GM12892 (cell line): ENCODE results near the gene ITM2B.

Source experiments
- DNase-seq: peaks from one replicate; pipeline ENCODE4 v3.0.0; 2011; ENCODE audit not compliant: insufficient read length
- FAIRE-seq: peaks from 2 replicates; lab custom pipeline; 2011; peaks lifted over from hg19 to GRCh38; lab: Jason Lieb, UNC
- POLR2A ChIP-seq: IDR thresholded peaks from 2 replicates; pipeline ENCODE4 v1.6.1; 2011; ENCODE audit warnings: low read depth, low read length, control low read depth
- POLR2AphosphoS5 ChIP-seq: IDR thresholded peaks from 2 replicates; pipeline ENCODE4 v1.6.1; 2011; ENCODE audit warnings: low read depth, low read length, control low read depth
- TAF1 ChIP-seq: IDR thresholded peaks from 2 replicates; pipeline ENCODE4 v1.6.1; 2011; ENCODE audit warnings: low read depth, mild to moderate bottlenecking, control low read depth, low read length, borderline replicate concordance

ITM2B gene

GRCh38 chr13:48266701-48267639 lies 34.0 kb downstream of the ITM2B start:
- DNase-seq, result no peak
- FAIRE-seq, result no peak
- TF ChIP-seq POLR2AphosphoS5 (no peak), POLR2A (no peak), TAF1 (no peak)

GRCh38 chr13:48268019-48268418 lies 35.0 kb downstream of the ITM2B start:
- FAIRE-seq (no peak), DNase-seq (no peak)
- TF ChIP-seq TAF1 (no peak), POLR2A (no peak), POLR2AphosphoS5 (no peak)

GRCh38 chr13:48273346-48273745 lies 40.3 kb downstream of the ITM2B start:
- no peak for TF ChIP-seq POLR2AphosphoS5
- no peak for TF ChIP-seq POLR2A
- TF ChIP-seq TAF1, result no peak
- DNase-seq, result no peak
- no peak for FAIRE-seq

GRCh38 chr13:48275507-48275906 lies 42.5 kb downstream of the ITM2B start:
- TF ChIP-seq POLR2A (no peak), POLR2AphosphoS5 (no peak), TAF1 (no peak)
- FAIRE-seq (no peak), DNase-seq (no peak)

GRCh38 chr13:48278806-48279205 lies 45.8 kb downstream of the ITM2B start:
- FAIRE-seq, result no peak
- DNase-seq, result no peak
- TF ChIP-seq TAF1 (no peak), POLR2AphosphoS5 (no peak), POLR2A (no peak)

GRCh38 chr13:48281556-48281955 lies 48.5 kb downstream of the ITM2B start:
- no peak for TF ChIP-seq POLR2A
- no peak for TF ChIP-seq POLR2AphosphoS5
- no peak for TF ChIP-seq TAF1
- DNase-seq, result no peak
- no peak for FAIRE-seq

GRCh38 chr13:48291730-48292129 lies 58.7 kb downstream of the ITM2B start:
- no peak for TF ChIP-seq TAF1
- TF ChIP-seq POLR2AphosphoS5, result no peak
- TF ChIP-seq POLR2A, result no peak
- DNase-seq, result no peak
- FAIRE-seq, result no peak

- TF ChIP-seq TAF1 (no peak), POLR2A (no peak)
- no peak for DNase-seq
- no peak for FAIRE-seq
Observed at GRCh38 chr13:48292650-48293049, 59.6 kb downstream of the ITM2B start.

GRCh38 chr13:48294653-48295052 lies 61.6 kb downstream of the ITM2B start:
- DNase-seq (no peak), FAIRE-seq (no peak)
- TF ChIP-seq TAF1 (no peak), POLR2AphosphoS5 (no peak)

GRCh38 chr13:48295271-48295670 lies 62.3 kb downstream of the ITM2B start:
- FAIRE-seq (no peak), DNase-seq (no peak)
- TF ChIP-seq POLR2A (no peak), POLR2AphosphoS5 (no peak), TAF1 (no peak)

GRCh38 chr13:48296528-48296927 lies 63.5 kb downstream of the ITM2B start:
- TF ChIP-seq POLR2AphosphoS5, result no peak
- TF ChIP-seq POLR2A, result no peak
- no peak for TF ChIP-seq TAF1
- FAIRE-seq (no peak), DNase-seq (no peak)
